ENCODE results near the gene DGUOK.

GRCh38 chr2:73964223-73964622 is 37.5 kb downstream of the DGUOK start:
- TF ChIP-seq EZH2 (IDR thresholded peaks at IDR 0.05; ENCODE audit: insufficient read depth, poor library complexity, severe bottlenecking) = no peak
- TF ChIP-seq EZH2phosphoT487 (IDR thresholded peaks at IDR 0.05; ENCODE audit: insufficient read depth, low read depth) = no peak
